NCI-H446 (cell line): ENCODE results near the gene PPP4R4.
"Not testable (repeated sequence)": the region's sequence is repeated elsewhere in the genome, so short reads cannot be mapped to it uniquely, and the experiment has no call there.

ENCODE experiments used
- DNase-seq, 2 experiments: peaks; one replicate each; lab custom pipeline; 2025; lab: John Stamatoyannopoulos, UW

PPP4R4 gene

DNA sequence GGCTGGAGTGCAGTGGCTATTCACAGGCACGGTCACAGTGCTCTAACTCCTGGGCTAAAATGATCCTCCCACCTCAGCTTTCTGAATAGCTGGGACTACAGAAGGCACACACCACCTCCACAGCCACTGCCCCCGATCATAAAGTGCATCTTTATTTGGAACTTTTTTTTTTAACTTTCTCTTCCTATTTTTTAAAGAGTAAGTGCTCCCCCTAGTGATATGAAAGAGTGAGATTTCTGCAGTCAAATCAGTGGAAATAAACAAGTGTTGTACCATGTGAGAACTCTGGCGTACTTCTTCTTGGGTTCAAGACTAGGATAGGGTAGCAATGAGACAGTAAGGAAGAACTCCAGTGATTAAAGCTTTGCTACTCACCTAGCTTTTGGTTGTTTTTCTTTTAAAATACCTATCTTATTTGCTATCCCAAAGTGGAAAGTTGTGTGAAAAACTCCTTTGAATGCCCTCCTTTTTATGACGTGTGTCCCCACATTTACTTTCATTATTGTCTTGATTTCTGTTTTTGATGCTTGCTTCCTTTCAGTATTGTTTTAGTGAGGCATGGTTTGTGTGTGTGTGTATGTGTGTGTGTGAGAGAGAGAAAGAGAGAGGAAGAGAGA lies 6.6 kb downstream of the PPP4R4 start:
- peak in 1 of 2 experiments; percentile 55 for DNase-seq

DNA sequence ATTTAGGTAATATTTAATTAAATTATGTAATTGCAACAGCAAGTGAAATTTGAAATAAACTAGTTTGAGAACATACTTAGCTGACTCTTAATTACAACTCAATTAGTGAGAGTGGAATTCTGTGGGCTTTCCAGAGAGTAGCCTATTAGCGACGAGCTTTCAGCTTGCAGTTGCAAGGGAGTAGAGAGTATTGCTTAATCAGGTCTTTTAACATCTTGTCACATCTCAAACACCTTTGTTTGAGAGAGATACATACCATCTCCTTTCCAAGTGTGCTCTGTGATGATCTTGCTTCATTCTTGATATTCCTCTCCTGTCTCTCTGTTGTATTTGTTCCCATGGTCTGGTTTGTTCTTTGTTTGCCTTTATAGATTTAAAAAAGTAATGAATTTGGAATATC lies 7.7 kb downstream of the PPP4R4 start:
- DNase-seq: no peak

- DNase-seq: no peak
Observed at GRCh38 chr14:94192536-94192935, 18.4 kb downstream of the PPP4R4 start.

DNA sequence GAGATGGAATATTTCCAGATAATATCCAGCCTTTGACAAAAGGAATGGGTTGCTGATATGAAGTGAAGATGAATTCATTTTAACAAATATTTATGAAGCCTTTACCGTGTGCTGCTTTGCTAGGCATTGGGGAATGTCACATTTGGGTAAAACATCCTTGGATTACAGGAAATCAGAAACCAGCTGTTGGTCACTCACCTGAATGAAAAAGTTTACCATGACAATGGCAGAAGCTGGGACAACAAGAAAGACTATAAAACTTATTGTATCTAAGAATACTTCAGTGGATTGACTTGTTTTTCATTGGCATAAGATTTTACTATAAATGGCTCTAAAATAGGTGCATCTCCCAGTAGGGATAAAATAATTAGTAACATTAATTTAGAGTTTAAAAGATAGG lies 19.7 kb downstream of the PPP4R4 start:
- no peak for DNase-seq

GRCh38 chr14:94196057-94196456 lies 21.9 kb downstream of the PPP4R4 start:
- no peak for DNase-seq

DNA sequence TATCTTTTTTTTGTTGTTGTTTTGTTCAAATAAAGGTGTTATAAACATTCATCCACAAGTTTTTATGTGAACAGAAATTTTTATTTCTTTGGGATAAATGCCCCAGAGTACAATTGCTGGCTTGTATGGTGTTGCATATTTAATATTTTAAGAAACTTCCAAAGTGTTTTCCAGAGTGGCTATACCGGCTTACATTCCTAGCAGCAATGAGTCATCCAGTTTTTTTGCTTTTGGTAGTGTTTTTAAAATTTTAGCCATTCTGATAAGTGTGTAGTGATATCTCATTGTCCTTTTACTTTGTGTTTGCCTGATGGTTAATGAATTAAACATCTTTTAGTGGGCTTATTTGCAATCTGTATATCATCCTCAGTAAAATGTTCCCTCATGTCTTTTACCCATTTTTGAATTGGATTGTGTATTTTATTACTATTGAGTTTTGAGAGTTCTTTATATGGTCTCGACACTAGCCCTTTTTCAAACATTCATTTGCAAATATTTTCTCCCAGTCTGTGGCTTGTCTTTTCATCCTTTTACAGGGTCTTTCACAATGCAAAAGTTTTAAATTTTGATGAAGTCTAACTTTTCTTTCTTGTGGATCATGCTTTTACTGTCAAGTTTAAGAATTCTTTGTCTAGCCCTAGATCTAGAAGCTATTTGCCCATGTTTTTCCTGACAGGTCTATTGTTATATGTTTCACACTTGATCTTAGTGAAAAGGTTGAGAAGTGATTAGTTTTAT lies 29.5 kb downstream of the PPP4R4 start:
- no peak for DNase-seq

DNA sequence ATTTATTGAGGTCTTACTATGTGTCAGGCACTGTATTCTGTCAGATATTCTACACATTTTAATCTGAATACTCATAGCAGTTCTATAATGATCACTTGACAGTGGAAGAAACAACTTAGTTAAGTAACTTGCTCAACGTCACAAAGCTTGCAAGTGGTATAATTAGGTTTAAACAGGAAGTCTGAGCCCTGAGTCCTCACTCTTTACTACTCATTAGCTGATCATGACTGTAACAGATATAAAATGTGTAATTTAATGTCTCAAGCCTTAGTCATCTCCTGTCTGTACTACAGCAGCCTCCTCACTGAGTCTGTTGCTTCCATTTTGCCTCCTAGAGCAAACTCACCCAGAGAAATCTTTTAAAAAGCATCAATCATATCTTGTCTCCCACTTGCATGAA lies 38.9 kb downstream of the PPP4R4 start:
- no peak for DNase-seq

DNA sequence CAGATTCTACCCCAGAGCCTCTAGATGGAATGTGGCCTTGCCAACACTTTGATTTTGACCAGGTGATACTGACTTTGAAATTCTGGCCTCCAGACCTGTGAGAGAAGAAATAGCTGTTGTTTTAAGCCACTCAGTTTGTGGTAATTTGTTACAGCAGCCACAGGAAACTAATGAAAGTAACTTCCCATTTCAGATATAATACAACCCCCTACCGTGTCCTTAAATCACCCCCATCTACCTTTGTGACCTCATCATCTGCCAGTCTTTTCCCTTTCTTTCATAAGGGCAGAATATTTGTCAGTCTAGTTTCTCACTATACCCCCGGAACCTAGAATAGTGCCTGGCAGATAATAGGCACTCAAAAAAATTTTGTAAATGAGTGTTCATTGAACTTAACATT lies 39.6 kb downstream of the PPP4R4 start:
- DNase-seq: no peak

DNA sequence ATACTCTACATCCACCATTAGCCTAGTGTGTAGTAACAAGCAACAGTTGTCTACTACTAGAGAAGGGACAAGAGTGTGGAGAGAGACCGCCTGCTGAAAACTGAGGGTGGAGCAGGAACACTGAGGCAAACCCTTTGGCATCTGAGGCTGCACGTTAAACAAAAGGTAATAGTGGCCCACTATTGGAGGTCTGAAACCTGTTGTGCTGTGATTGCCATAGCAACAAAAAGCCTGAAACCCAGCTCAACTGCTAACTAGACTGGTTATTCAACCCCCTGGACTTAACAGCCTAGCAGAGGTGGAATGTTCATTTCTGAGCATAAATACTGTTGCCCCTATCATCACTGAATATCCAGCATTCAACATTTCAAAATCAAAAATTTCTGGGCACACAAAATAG lies 43.0 kb downstream of the PPP4R4 start:
- no peak for DNase-seq

DNA sequence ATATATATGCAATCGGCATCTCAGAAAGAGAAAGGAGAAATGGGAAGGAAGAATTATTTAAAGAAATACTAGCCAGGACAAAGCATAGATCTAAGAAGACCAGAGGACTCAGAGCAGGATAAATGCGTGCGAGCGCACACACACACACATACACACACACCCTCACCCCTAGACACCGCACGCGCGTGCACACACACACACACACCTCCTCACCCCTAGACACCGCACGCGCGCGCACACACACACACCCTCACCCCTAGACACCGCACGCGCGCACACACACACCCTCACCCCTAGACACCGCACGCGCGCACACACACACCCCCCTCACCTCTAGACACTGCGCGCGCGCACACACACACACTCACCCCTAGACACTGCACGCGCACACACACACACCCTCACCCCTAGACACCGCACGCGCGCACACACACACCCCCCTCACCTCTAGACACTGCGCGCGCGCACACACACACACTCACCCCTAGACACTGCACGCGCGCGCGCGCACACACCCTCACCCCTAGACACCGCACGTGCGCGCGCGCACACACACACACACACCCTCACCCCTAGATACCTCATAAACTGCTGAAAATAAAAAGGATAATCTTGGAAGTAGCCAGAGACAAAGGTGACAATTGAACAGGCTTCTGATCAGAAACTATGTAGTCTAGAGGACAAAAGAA lies 44.2 kb downstream of the PPP4R4 start:
- DNase-seq: not testable (repeated sequence)

- DNase-seq: no peak
Observed at GRCh38 chr14:94224040-94224439, 49.9 kb downstream of the PPP4R4 start.

DNA sequence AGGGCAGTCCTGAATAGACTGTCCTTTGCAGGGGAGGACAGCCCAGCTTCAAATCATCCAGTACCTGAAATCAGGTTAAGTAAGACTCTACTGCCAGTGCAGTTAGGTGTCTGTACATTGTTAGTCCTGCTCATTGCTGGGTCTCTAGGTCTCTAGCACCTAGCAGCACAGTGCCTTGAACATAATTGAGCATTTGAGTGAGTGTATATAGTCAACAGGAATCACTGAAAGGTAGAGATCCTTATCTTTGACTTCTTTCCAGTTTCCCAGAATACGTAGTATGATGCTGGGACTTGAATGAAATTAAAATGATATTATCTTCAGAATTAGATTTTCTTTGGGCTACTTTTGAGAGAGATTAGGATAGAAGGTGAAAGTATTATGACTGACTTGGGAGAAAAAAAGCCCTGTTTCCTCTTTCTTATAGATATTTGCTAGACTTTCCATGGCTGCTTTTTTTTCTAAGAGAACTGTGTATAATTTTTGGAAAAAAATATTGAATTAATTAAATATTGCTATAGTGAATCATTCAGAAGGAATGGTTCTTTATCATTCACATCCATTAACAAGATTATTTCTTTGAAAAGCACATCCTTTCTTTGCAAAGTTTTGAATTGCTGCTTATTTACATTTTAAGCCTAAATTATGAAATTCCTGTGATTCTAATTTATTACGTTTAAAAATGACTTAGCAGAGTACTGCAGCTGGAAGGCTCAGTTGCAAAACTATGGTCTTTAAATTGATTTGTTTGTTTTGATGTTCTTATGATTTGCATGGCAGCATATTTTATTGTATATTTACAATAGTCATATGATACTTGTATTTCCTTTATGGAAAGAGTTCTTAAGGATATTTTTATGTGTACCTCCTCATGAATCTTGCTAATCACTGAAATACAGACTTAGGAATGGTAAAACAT lies 51.6 kb downstream of the PPP4R4 start:
- no peak for DNase-seq

DNA sequence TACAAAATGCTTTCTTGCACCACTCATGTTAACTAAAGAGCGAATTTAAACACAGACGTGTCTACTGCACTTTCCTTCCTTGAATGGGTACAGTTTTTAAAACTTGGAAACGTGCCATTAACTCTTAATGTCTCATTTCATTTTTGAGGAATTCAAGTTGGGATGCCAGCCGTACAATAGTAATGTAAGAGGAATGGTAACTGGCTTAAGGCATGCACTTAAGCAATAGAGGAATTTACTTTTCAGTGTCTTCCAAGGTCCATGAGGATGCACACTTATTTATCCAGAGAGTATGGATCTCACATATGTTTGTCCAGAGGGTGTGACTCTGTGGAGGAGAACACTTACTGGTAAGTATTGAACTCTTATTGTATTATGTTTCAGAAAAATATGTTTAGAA lies 52.9 kb downstream of the PPP4R4 start:
- no peak for DNase-seq

- no peak for DNase-seq
Observed at GRCh38 chr14:94237046-94237445, 62.9 kb downstream of the PPP4R4 start.

DNA sequence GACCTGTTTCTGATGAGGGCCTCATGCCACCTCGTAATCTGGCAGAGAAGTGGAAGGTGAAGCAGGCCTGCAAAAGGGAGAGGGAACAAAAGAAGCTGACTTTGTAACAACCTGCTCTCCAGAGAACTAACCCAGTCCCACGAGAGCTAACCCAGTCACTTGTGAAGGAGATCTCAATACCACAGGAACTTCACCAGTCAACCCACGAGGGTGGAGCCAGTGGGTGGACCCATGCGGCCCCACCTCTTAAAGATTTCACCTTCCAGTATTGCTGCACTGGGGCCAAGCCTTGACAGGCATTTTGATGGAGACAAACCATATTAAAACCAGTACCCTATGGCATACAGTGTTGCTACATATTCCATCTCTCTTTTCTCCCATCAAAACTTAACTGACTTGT lies 63.9 kb downstream of the PPP4R4 start:
- no peak for DNase-seq

DNA sequence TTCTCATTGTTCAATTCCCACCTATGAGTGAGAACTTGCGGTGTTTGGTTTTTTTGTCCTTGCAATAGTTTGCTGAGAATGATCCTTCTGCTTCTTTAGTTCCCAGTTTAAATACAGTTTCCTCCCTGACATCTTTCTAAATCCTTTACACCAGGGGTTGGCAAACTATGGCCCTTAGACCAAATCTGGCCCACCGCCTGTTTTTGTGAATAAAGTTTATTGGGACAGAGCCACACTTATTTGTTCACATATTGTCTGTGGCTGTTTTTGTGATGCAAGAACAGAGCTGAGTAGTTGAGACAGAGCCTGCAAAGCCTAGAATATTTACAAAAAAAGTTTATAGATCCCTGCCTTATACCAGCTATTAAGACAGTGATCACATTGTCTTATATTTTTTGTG lies 65.3 kb downstream of the PPP4R4 start:
- no peak for DNase-seq

DNA sequence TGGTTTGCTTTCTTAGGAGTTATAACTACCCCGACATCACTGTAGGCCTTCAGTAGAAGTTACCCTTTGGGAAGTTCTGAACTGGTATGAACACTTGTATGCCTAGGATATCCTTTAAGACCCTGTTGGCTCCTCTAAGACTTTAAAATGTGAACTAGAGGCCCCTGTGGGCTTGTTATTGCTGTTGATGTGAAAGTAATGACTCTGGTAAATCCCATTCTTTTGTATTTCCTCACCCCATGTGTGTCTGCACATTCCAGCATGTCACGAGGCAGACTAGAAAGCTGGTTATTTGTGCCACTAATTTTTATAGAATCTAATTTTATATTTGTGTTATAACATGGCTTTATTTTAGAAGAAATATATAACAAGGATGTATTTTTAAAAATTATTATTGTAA lies 70.1 kb downstream of the PPP4R4 start:
- no peak for DNase-seq

GRCh38 chr14:94264195-94264594 lies 90.1 kb downstream of the PPP4R4 start:
- not testable (repeated sequence) for DNase-seq

- DNase-seq: no peak
Observed at GRCh38 chr14:94267352-94267751, 93.2 kb downstream of the PPP4R4 start.

GRCh38 chr14:94268582-94268981 lies 94.5 kb downstream of the PPP4R4 start:
- DNase-seq: not testable (repeated sequence)

DNA sequence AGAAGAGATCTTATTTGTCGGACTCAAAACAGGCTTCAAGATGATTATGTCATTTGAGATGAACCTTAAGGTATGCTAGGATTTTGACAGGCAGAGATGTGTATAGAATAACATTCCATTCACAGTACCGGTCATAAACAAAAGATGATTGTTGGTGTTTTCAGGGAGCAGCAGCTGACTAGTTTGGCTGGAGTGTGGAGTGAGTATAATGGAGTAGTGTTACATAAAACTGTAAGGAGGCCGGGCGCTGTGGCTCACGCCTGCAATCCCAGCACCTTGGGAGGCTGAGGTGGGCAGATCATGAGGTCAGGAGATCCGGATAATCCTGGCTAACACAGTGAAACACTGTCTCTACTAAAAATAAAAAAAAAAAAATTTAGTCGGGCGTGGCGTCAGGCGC lies 95.0 kb downstream of the PPP4R4 start:
- no peak for DNase-seq

GRCh38 chr14:94276898-94277561 lies 102.9 kb downstream of the PPP4R4 start:
- DNase-seq: not testable (repeated sequence)
